ENCODE results near the gene ROR2. TPM values are rescaled to one million over a fixed set of nuclear protein-coding genes. Genes with fewer than 3 reads are reported as not detected.

The ROR2 gene
- total and polyA plus RNA-seq, 2 of the 13 experiments (the other 11 are each of a cell fraction or from before 2014, with no cell fraction given), result not detected

- in situ Hi-C loops (cut with HindIII; ENCODE audit: extremely low pct_ligation_motif_present, low pct_unique_long_range_greater_than_20kb), result no loop called here
- no TSS peak for BruUV-seq (replicated peaks)
- Histone ChIP-seq H3K79me2 (ENCODE audit: insufficient read depth, low read length) (no peaks in the 10 kb centered on the region), H3K4me3 (replicated peaks in 1 of 3; ENCODE audit: insufficient read depth in 1 of 3, low read depth in 2 of 3, low read length in 3 of 3) (no peak overlapping the region), H4K20me1 (ENCODE audit: insufficient read depth, low read length) (no peaks in the 10 kb centered on the region), H3K27me3 (ENCODE audit: control insufficient read depth in 1 of 2, insufficient read depth in 2 of 2, low read length in 2 of 2) (peaks cover 0 to 12% of the 10 kb centered on the region in 2 experiments; a peak in 1 of 5 replicates), H3K4me2 (ENCODE audit: low read depth, low read length) (no peak overlapping the region), H2AFZ (ENCODE audit: low read length) (no peak overlapping the region), H3K27ac (ENCODE audit: extremely low read length, insufficient read depth, low read length) (no peak overlapping the region), H3K9ac (ENCODE audit: insufficient read depth, low read depth, low read length) (no peak overlapping the region), H3K9me3 (ENCODE audit: low read length) (no peaks in the 10 kb centered on the region), H3K36me3 (replicated peaks in 1 of 2; ENCODE audit: control insufficient read depth in 1 of 2, insufficient read depth in 2 of 2, low read length in 2 of 2) (no peaks in the 10 kb centered on the region), H3K4me1 (ENCODE audit: insufficient read depth, low read length) (peaks cover under 1% of the 10 kb centered on the region; the same call in 1 of the 2 replicates)
- ATAC-seq, result no peak
- ChIA-PET CTCF (ENCODE audit: low intra/inter-chr PET ratio, low total read pairs) (no interaction called here), POLR2A (no interaction called here)
- TF ChIP-seq ZBTB33 (CRISPR knock-in tag; IDR thresholded peaks at IDR 0.05), result no peak
- no peak for TF ChIP-seq ZNF558 (CRISPR knock-in tag; IDR thresholded peaks at IDR 0.05; ENCODE audit: borderline replicate concordance)
- no peak for TF ChIP-seq ZNF564 (CRISPR knock-in tag; IDR thresholded peaks at IDR 0.05)
- TF ChIP-seq CENPT (CRISPR knock-in tag; IDR thresholded peaks at IDR 0.05; ENCODE audit: low read depth), result no peak
- TF ChIP-seq ZKSCAN1 (IDR thresholded peaks at IDR 0.05; ENCODE audit: low read length), result no peak
- TF ChIP-seq SMAD3 (CRISPR knock-in tag; IDR thresholded peaks at IDR 0.05), result no peak
- no peak for TF ChIP-seq ZBED4 (CRISPR knock-in tag; IDR thresholded peaks at IDR 0.05; ENCODE audit: borderline replicate concordance)
- TF ChIP-seq MEIS2 (CRISPR knock-in tag; IDR thresholded peaks at IDR 0.05), result no peak
- TF ChIP-seq ZBTB21 (CRISPR knock-in tag; IDR thresholded peaks at IDR 0.05), result no peak
- no peak for TF ChIP-seq ZNF552 (CRISPR knock-in tag; IDR thresholded peaks at IDR 0.05; ENCODE audit: borderline replicate concordance)
- no peak for TF ChIP-seq KDM5A (IDR thresholded peaks at IDR 0.05; ENCODE audit: borderline replicate concordance, low read length)
- TF ChIP-seq ZNF577 (CRISPR knock-in tag; IDR thresholded peaks at IDR 0.05; ENCODE audit: borderline replicate concordance, low read depth), result no peak
- TF ChIP-seq CHD4 (IDR thresholded peaks at IDR 0.05; ENCODE audit: borderline replicate concordance, low read length), result no peak
- no peak for TF ChIP-seq HOXA7 (CRISPR knock-in tag; IDR thresholded peaks at IDR 0.05)
- no peak for TF ChIP-seq ZNF547 (CRISPR knock-in tag; IDR thresholded peaks at IDR 0.05)
- no peak for TF ChIP-seq CHCHD3 (CRISPR knock-in tag; IDR thresholded peaks at IDR 0.05)
- TF ChIP-seq FOXC1 (CRISPR knock-in tag; IDR thresholded peaks at IDR 0.05; ENCODE audit: borderline replicate concordance), result no peak
- intact Hi-C loops (cut with micrococcal nuclease; ENCODE audit: unreplicated experiment), result no loop called here
- no peak for DNase-seq (ENCODE audit: low spot score)
- FAIRE-seq, result no peak
- 0% methylated on average over 3 of the region's 3 CpGs for WGBS (ENCODE audit: low lambda C conversion rate)
Measured at GRCh38 chr9:91541734-91542133, 408.3 kb downstream of the ROR2 start.
